H1 (cell line): ENCODE results near the gene RPUSD3.

Experiments used
- CTCF ChIP-seq, 3 experiments: IDR thresholded peaks; 1 replicate in 2 of 3; 2 replicates in 1 of 3; pipeline versions ENCODE4 v1.5.1 to v1.6.1; 2011; ENCODE audit warnings: low read length in 3 of 3, mild to moderate bottlenecking in 3 of 3, inconsistent platforms in 2 of 3, low read depth in 1 of 3, moderate library complexity in 1 of 3; ENCODE audit not compliant: insufficient read depth in 1 of 3; ENCODE audit errors: control extremely low read depth in 1 of 3
- EP300 ChIP-seq, 2 experiments: IDR thresholded peaks; 1 replicate in 1 of 2; 2 replicates in 1 of 2; pipeline ENCODE4 v1.6.1; 2011 to 2012; ENCODE audit warnings: low read depth in 2 of 2, low read length in 2 of 2, mild to moderate bottlenecking in 2 of 2, borderline replicate concordance in 1 of 2, inconsistent platforms in 1 of 2, moderate library complexity in 1 of 2
- GTF2F1 ChIP-seq: IDR thresholded peaks from 2 replicates; pipeline ENCODE4 v1.6.1; 2012; ENCODE audit warnings: low read depth, low read length, improper control_type of control experiment, borderline replicate concordance
- HDAC6 ChIP-seq: IDR thresholded peaks from one replicate; pipeline ENCODE4 v1.7.1; 2012; ENCODE audit warnings: low read depth, mild to moderate bottlenecking, inconsistent platforms, low read length, moderate library complexity
- JUND ChIP-seq: IDR thresholded peaks from 2 replicates; pipeline ENCODE4 v1.6.1; 2011; ENCODE audit warnings: mild to moderate bottlenecking, improper control_type of control experiment, low read length
- MAX ChIP-seq: IDR thresholded peaks from 2 replicates; pipeline ENCODE4 v1.6.1; 2012; ENCODE audit warnings: inconsistent platforms
- POLR2A ChIP-seq, 2 experiments: IDR thresholded peaks; 1 replicate in 1 of 2; 2 replicates in 1 of 2; pipeline ENCODE4 v1.6.1; 2011; ENCODE audit warnings: low read depth in 2 of 2, low read length in 2 of 2, mild to moderate bottlenecking in 2 of 2; ENCODE audit errors: control extremely low read depth in 1 of 2
- POLR2AphosphoS5 ChIP-seq: IDR thresholded peaks from 2 replicates; pipeline ENCODE4 v1.6.1; 2011; ENCODE audit warnings: low read depth, low read length

GRCh38 chr3:9791790-9792404, 51.9 kb downstream of the RPUSD3 start:
- no peak for TF ChIP-seq CTCF (IDR thresholded peaks at IDR 0.05; ENCODE audit: control extremely low read depth in 1 of 3, insufficient read depth in 1 of 3, low read depth in 1 of 3, low read length in 3 of 3)
- TF ChIP-seq HDAC6 = no peak
- no peak for TF ChIP-seq EP300 (IDR thresholded peaks at IDR 0.05; ENCODE audit: borderline replicate concordance in 1 of 2, low read depth in 2 of 2, low read length in 2 of 2)
- no peak for TF ChIP-seq JUND
- TF ChIP-seq POLR2A (IDR thresholded peaks at IDR 0.05; ENCODE audit: control extremely low read depth in 1 of 2, low read depth in 2 of 2, low read length in 2 of 2) = peak in 1 of 2 experiments; percentile 37; a peak in 1 of 3 replicates
- no peak for TF ChIP-seq POLR2AphosphoS5
- no peak for TF ChIP-seq GTF2F1
- TF ChIP-seq MAX = no peak
